ENCODE data around the gene IL13.

DNA sequence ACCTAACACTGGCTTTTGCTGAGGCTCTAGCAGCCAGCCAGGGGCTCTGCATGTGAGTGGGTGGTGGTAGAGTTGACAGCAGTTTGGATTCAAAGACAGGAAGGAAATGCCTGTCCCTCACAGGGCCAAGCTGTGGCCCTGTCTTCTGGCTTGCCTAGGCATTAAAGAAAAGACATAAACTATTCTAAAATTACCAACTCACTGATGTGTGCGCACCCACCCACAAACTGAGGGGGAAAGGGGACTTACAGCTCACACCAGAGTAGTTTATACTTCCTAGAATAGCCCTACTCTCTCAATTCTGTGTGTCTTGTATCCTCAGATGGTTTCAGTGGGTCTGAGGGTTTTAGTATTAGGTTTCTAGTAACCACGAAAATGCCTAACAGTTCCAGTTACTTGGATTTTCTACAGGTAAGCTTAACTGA lies 18.3 kb upstream of the IL13 start:
- TF ChIP-seq EZH2 (IDR thresholded peaks at IDR 0.05; ENCODE audit: insufficient read depth, poor library complexity, severe bottlenecking) (no peak), EZH2phosphoT487 (IDR thresholded peaks at IDR 0.05; ENCODE audit: insufficient read depth, low read depth) (no peak)
